ENCODE results near the gene PIP5K1B. TPM values are rescaled to one million over a fixed set of nuclear protein-coding genes. Genes with fewer than 3 reads are reported as not detected.

The PIP5K1B gene
- total RNA-seq, 1 experiment from 2014 or later, result not detected

GRCh38 chr9:68843239-68843638, 138.2 kb downstream of the PIP5K1B start:
- ATAC-seq, result no peak
- no peaks in the 10 kb centered on the region for H3K27me3 ChIP-seq (ENCODE audit: control insufficient read depth, insufficient read depth, low read length)
- no peak overlapping the region for H3K27ac ChIP-seq (ENCODE audit: low read length)
- intact Hi-C loops (cut with micrococcal nuclease; ENCODE audit: unreplicated experiment) (no loop called here), in situ Hi-C loops (cut with HindIII; ENCODE audit: low pct_unique_long_range_greater_than_20kb, low sequenced_read_pairs) (no loop called here)
- H3K4me3 ChIP-seq (ENCODE audit: low read depth in 2 of 2, low read length in 2 of 2), result no peak overlapping the region
- ChIA-PET CTCF (no interaction called here), POLR2A (no interaction called here)
- no peaks in the 10 kb centered on the region for H3K36me3 ChIP-seq (ENCODE audit: control insufficient read depth, insufficient read depth, low read length)
- no peaks in the 10 kb centered on the region for H3K4me1 ChIP-seq (ENCODE audit: control insufficient read depth, insufficient read depth, low read length)
- BruUV-seq (replicated peaks), result no TSS peak
- TF ChIP-seq TCF7L2 (IDR thresholded peaks at IDR 0.05; ENCODE audit: low read depth, low read length) (no peak), SIN3A (IDR thresholded peaks at IDR 0.05; ENCODE audit: borderline replicate concordance, insufficient read depth, low read depth, low read length) (no peak), POLR2AphosphoS5 (IDR thresholded peaks at IDR 0.05; ENCODE audit: low read depth, low read length) (no peak)
- TF ChIP-seq, protein P1, sequence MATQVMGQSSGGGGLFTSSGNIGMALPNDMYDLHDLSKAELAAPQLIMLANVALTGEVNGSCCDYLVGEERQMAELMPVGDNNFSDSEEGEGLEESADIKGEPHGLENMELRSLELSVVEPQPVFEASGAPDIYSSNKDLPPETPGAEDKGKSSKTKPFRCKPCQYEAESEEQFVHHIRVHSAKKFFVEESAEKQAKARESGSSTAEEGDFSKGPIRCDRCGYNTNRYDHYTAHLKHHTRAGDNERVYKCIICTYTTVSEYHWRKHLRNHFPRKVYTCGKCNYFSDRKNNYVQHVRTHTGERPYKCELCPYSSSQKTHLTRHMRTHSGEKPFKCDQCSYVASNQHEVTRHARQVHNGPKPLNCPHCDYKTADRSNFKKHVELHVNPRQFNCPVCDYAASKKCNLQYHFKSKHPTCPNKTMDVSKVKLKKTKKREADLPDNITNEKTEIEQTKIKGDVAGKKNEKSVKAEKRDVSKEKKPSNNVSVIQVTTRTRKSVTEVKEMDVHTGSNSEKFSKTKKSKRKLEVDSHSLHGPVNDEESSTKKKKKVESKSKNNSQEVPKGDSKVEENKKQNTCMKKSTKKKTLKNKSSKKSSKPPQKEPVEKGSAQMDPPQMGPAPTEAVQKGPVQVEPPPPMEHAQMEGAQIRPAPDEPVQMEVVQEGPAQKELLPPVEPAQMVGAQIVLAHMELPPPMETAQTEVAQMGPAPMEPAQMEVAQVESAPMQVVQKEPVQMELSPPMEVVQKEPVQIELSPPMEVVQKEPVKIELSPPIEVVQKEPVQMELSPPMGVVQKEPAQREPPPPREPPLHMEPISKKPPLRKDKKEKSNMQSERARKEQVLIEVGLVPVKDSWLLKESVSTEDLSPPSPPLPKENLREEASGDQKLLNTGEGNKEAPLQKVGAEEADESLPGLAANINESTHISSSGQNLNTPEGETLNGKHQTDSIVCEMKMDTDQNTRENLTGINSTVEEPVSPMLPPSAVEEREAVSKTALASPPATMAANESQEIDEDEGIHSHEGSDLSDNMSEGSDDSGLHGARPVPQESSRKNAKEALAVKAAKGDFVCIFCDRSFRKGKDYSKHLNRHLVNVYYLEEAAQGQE (IDR thresholded peaks at IDR 0.05; ENCODE audit: insufficient read depth in 1 of 2, low read depth in 2 of 2, low read length in 1 of 2), result no peak
- TF ChIP-seq, protein P2, sequence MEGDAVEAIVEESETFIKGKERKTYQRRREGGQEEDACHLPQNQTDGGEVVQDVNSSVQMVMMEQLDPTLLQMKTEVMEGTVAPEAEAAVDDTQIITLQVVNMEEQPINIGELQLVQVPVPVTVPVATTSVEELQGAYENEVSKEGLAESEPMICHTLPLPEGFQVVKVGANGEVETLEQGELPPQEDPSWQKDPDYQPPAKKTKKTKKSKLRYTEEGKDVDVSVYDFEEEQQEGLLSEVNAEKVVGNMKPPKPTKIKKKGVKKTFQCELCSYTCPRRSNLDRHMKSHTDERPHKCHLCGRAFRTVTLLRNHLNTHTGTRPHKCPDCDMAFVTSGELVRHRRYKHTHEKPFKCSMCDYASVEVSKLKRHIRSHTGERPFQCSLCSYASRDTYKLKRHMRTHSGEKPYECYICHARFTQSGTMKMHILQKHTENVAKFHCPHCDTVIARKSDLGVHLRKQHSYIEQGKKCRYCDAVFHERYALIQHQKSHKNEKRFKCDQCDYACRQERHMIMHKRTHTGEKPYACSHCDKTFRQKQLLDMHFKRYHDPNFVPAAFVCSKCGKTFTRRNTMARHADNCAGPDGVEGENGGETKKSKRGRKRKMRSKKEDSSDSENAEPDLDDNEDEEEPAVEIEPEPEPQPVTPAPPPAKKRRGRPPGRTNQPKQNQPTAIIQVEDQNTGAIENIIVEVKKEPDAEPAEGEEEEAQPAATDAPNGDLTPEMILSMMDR (IDR thresholded peaks at IDR 0.05), result no peak
- H3K9me3 ChIP-seq (ENCODE audit: control insufficient read depth, insufficient read depth, low read depth, low read length), result no peaks in the 10 kb centered on the region
- no peak for DNase-seq (ENCODE audit: low read depth, low spot score)

DNA sequence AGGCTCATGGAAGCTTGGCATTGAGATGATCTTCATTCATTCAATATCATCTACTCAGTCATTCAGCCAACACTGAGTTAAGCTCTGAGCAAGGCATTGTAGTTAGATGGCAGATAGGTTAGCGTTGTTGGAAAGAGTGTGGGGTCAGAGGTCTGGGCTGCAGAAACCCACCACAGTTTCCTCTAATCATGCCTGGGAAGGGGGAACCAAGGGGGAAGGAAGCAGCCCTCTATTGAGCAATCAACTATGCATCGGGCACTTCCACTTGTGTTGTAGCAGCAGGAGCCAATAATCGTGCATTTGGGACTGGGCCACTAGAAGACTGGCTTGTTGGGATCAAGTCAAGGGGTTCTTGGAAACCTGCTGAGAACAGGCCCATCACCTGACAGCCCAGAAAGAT, 139.1 kb downstream of the PIP5K1B start:
- no peaks in the 10 kb centered on the region for H3K4me1 ChIP-seq (ENCODE audit: control insufficient read depth, insufficient read depth, low read length)
- no peaks in the 10 kb centered on the region for H3K27me3 ChIP-seq (ENCODE audit: control insufficient read depth, insufficient read depth, low read length)
- DNase-seq (ENCODE audit: low read depth, low spot score), result no peak
- CTCF ChIA-PET, result no interaction called here
- intact Hi-C loops (cut with micrococcal nuclease; ENCODE audit: unreplicated experiment), result no loop called here
- no peaks in the 10 kb centered on the region for H3K9me3 ChIP-seq (ENCODE audit: control insufficient read depth, insufficient read depth, low read depth, low read length)
- no peak overlapping the region for H3K4me3 ChIP-seq (ENCODE audit: low read depth in 2 of 2, low read length in 2 of 2)
- ATAC-seq, result no peak
- in situ Hi-C loops (cut with HindIII; ENCODE audit: low pct_unique_long_range_greater_than_20kb, low sequenced_read_pairs), result no loop called here
- POLR2A ChIA-PET, result no interaction called here
- BruUV-seq (replicated peaks), result no TSS peak
- H3K27ac ChIP-seq (ENCODE audit: low read length), result no peak overlapping the region
- TF ChIP-seq SIN3A (IDR thresholded peaks at IDR 0.05; ENCODE audit: borderline replicate concordance, insufficient read depth, low read depth, low read length), result no peak
- TF ChIP-seq TCF7L2 (IDR thresholded peaks at IDR 0.05; ENCODE audit: low read depth, low read length), result no peak
- TF ChIP-seq, protein P2 (IDR thresholded peaks at IDR 0.05), result no peak
- TF ChIP-seq, protein P1 (IDR thresholded peaks at IDR 0.05; ENCODE audit: insufficient read depth in 1 of 2, low read depth in 2 of 2, low read length in 1 of 2), result no peak
- no peak for TF ChIP-seq POLR2AphosphoS5 (IDR thresholded peaks at IDR 0.05; ENCODE audit: low read depth, low read length)
- no peaks in the 10 kb centered on the region for H3K36me3 ChIP-seq (ENCODE audit: control insufficient read depth, insufficient read depth, low read length)
